EL (cell line): Measurements from ENCODE around the gene INTS7.
"Not testable (repeated sequence)": the region's sequence is repeated elsewhere in the genome, so short reads cannot be mapped to it uniquely, and the experiment has no call there.

Source experiments
- DNase-seq: peaks from one replicate; pipeline ENCODE4 v3.0.0-alpha.2; 2016

The INTS7 gene

GRCh38 chr1:211929683-211930082 lies 105.7 kb downstream of the INTS7 start:
- no peak for DNase-seq

- DNase-seq = peak; percentile 53
Observed at GRCh38 chr1:211928993-211929637, 106.2 kb downstream of the INTS7 start.

- DNase-seq = no peak
Observed at GRCh38 chr1:211928290-211928801, 107.0 kb downstream of the INTS7 start.

DNA sequence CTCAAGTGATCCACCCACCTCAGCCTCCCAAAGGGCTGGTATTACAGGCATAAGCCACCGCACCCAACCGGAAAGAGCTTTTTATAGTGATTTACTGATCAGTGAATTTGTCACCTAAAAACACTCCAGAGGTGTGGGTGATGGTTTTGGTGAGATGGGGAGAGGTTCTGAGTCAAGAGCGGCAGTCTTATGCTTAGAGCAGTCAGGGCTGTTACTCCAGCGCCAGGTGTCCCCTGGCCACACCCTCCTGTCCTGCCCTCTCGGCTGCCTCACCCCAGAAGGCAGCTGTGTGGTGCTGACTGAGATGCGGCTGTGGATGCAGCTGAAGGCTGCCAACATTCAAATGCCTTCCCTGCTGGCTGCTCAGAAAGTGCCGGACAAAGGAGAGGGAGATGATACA lies 110.3 kb downstream of the INTS7 start:
- DNase-seq = no peak

DNA sequence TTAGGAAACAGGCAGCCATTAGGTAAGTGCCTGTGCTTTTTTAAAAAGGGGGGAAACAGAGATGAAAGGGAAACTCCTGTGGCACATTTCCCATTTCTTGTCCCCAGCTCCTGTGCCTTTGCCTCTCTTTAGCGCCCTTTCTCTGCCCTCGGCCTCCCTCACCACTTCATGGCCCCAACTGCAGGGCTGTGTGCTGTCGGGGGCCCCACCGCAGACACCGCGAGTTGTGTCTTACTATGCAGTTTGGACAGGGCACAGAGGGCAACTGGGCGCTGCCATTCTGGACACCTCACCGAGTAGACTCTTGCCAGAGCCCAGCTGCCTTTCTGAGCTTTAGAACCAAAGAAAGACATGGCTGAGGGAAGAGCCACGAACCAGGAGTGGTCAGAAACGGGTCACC lies 111.1 kb downstream of the INTS7 start:
- no peak for DNase-seq

DNA sequence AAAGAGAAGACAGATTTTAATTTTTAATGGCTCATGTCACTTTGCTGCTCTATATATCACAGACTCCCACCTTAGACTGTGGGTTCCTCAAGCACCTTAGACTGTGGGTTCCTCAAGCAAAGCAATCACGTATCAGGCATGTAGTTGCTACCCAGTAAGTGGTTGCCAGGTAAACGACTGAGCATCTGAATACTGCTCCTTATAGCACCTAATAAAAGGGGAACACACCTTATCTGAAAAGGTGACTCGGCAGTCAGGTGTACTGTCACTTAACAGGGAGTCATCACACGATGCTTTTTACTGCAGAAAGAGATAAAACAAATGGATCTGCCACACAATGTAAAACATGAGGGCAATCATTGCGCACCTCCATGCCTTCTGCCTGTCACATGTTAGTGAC lies 112.3 kb downstream of the INTS7 start:
- no peak for DNase-seq

GRCh38 chr1:211921579-211922095 lies 113.7 kb downstream of the INTS7 start:
- DNase-seq = no peak

- peak; percentile 10 for DNase-seq
Observed at GRCh38 chr1:211920602-211921226, 114.6 kb downstream of the INTS7 start.

DNA sequence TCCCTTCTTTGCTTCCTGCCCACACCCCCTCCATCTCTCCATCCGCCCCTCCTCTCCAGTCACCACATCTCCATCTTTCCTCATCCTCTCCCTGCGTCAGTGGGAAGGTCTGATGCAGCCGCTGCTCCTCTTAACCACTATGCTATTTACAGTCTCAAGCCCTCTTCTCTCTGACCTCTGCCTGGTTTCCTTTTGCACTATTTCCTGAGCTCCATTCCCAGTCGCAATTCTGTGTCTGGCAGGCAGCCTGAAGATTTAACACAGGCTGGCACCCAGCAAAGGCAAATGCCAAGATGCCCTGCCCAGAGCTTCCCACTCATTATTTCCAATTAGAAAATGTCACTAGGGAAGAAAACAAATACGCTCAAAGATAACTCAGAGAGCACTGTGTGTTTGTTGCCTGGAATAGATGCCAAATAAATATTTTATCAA lies 115.2 kb downstream of the INTS7 start:
- peak; percentile 6 for DNase-seq

DNA sequence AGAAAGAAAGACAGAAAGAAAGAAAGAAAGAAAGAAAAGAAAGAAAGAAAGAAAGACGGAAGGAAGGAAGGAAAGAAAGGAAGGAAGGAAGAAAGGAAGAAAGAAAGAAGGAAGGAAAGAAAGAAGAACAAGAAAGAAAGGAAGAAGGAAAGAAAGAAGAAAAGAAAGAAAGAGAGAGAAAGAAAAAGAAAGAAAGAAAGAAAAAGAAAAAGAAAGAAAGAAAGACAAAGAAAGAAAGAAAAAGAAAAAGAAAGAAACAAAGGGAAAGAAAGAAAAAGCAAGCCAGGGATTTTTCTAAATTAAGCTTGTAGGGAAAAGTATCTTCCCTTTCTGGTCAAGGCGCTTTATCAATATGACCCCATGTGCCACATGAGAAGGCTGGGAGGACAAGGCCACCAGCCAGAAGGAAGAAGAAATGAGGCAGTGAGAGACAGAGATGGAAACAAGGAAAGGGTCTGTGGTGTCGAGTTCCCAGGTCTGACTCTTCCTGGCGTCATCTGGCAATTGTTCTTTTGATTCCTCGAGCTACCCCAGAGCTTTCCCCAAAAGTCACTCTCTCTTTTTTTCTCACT lies 116.4 kb downstream of the INTS7 start:
- DNase-seq = no peak

DNA sequence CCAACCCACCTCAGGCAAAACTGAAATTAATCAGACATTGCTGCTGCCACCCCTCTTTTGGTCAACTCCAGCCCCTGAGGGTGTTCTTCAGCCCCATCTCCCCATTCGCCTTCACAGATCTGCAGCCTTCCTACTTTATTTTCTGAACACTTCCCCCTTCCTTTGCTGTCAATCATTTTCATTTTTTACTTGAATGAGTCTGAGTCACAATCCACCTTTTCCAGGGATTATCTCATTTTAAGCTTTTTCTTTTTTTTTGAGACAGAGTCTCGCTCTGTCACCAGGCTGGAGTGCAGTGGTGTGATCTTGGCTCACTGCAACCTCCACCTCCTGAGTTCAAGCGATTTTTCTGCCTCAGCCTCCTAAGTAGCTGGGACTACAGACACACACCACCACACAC lies 118.9 kb downstream of the INTS7 start:
- DNase-seq = not testable (repeated sequence)

- DNase-seq = no peak
Observed at GRCh38 chr1:211915924-211916323, 119.4 kb downstream of the INTS7 start.

GRCh38 chr1:211912844-211913432 lies 122.4 kb downstream of the INTS7 start:
- no peak for DNase-seq

DNA sequence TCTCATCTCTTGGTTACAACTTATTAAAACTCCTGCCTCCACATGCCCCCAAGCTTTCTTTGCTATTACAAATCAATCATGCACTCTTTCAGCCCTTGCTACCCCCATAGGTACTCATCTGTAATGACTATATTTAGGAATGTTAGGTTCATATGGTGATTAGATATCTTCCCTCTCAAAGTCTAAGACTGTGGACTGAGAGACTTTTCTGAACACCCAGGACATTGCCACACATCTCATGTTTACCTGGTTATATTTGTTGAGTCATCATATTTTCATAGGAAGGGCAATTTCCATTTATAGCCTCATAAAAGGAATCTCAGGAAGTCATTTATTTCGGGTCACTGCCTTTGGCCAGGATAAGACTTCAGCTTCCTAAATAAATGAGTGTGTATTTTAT lies 123.3 kb downstream of the INTS7 start:
- DNase-seq = no peak

DNA sequence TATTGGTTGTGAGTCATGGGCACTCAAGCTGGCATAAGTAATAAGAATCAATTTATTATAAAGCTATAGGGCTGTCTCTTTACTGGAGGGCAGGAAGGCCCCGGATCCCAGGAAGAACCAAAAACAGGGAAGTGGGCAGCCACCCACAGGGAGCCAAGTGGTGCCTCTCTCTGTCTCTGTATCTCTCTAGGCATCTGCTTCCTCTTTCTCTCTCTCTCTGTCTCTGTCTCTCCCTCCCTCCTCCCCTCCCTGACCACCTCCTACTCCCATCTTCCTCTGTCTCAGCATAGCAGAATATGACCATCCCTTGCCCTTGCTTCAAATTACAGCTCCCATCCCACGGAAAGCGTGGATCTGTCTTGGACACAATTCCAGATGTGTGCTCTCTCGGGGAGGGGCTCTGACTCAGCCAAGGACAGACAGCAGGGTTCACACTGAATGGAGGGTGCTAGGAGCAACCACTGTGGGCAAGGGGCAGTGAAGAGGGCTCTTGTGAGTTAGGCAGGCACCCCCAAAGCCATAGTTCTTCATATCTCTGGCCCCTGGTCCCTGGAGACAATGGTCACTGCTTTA lies 124.4 kb downstream of the INTS7 start:
- DNase-seq = no peak

DNA sequence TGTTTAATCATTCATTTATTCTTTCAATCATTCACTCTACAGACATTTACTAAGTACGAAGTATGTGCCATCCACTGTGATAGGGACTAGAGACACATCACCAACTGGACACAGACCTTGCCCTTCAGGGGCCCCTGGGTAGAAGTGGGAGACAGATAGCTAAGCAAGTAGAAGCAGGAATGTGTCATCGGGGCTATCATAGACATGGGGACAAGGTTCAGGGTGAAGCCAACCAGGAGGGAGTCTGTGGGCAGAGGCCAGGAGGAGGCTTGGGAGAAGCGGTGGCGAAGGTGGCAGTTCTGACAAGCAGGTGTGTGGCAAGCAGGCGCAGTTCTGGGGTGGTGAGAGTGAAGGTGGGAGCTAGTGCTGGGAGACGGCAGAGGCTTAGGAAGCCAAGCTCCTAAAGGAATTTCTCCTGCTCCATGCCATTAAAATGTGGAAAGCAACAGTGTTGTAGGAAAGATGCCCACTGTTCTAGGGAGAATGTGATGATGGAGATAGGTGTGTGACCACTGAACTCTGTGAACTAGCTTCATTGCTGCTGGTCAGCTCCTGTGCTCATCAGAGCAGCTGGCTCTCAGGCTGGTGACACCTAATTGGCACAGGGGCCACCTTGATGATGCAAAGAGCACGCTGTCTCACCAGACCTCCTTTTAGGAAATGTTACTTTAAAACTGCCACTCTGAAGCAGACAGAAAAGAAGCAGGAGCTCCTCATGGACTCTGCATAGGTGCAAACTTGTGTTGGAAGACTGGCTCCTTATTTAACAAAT lies 125.1 kb downstream of the INTS7 start:
- DNase-seq = no peak

- no peak for DNase-seq
Observed at GRCh38 chr1:211909395-211909794, 126.0 kb downstream of the INTS7 start.

DNA sequence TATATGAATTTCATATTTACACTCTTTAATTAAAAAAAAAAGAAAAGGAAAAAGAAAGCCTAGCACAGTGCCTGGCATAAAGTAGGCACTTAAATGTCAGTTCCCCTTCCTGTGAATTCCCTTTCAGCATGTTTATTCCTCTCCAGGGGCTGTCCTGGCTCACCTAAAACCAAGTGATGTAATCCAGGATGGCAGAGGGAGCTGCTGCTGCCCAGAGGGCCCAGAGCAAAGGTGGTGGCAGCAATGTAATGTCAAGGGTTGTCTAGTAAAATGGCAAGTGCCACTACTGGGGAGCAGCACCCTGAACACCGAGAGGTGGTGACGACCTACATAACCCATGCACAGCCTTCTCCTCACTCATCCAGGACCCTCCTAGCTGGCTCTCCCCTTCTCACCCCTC lies 126.4 kb downstream of the INTS7 start:
- DNase-seq = no peak

GRCh38 chr1:211908453-211908852 lies 126.9 kb downstream of the INTS7 start:
- no peak for DNase-seq

- no peak for DNase-seq
Observed at GRCh38 chr1:211903490-211904245, 131.7 kb downstream of the INTS7 start.

DNA sequence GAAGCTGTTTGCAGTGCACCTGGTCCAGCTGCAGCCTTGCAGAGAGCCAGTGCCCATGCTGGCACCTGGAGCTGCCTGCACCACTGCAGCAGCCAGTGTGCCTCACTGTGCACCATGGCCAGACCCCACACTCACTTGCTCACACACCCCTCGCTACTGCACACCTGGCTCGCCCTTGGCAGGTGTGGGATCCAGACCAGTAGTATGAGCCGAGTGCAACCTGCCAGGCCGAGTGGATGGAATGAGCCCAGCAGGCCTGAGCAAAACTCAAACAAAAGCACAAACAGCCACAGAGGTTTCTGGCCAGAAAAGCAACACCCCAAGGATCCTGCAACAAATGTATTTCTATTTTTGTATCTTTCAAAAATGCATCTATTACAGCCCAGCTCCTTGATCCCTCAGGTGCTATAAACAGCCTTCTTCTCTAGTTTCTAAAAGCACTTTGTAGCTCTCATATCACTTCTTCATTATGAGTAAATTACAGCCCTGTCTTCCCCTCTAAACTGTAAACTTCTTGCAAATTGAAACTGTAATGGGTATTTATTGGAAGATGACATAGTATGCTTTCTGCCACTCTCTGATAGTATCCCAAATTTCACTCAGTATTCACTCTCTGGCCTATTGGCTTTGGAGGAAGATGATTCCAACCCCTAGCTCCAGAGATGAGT lies 132.6 kb downstream of the INTS7 start:
- DNase-seq = no peak
